Measurements from ENCODE around the gene TRIM16.
"Not testable (repeated sequence)": the region's sequence is repeated elsewhere in the genome, so short reads cannot be mapped to it uniquely, and the experiment has no call there.

TRIM16 gene

GRCh38 chr17:15683824-15684478, at the start of gene TRIM16:
TSS of gene TRIM16 (minus strand) at chr17:15684311. CDS start at chr17:15651609, 32,702 bp downstream.
- DNase-seq, result peak; percentile 80

GRCh38 chr17:15733174-15733789, 49.2 kb upstream of the TRIM16 start:
- not testable (repeated sequence) for DNase-seq

- not testable (repeated sequence) for DNase-seq
These were observed 47.8 kb upstream of the TRIM16 start, which contains the start of gene TBC1D26 for GRCh38 chr17:15731900-15732299. TSS of gene TBC1D26 (plus strand) at chr17:15732283. CDS start at chr17:15735349, 3,066 bp downstream.

GRCh38 chr17:15730535-15730934, 46.4 kb upstream of the TRIM16 start:
- DNase-seq, result not testable (repeated sequence)

- not testable (repeated sequence) for DNase-seq
These were observed 32.8 kb upstream of the TRIM16 start for GRCh38 chr17:15716601-15717563.

- not testable (repeated sequence) for DNase-seq
These were observed 24.8 kb upstream of the TRIM16 start for GRCh38 chr17:15708879-15709278.

GRCh38 chr17:15704813-15705212, 20.7 kb upstream of the TRIM16 start:
- DNase-seq, result not testable (repeated sequence)

- not testable (repeated sequence) for DNase-seq
These were observed 20.1 kb upstream of the TRIM16 start for GRCh38 chr17:15704239-15704638.

GRCh38 chr17:15699937-15700336, 15.8 kb upstream of the TRIM16 start:
- DNase-seq, result not testable (repeated sequence)

GRCh38 chr17:15699413-15699924, 15.4 kb upstream of the TRIM16 start, which contains the start of gene ZNF286A:
TSS of gene ZNF286A (plus strand) at chr17:15699752. CDS start at chr17:15700330, 578 bp downstream.
- peak; percentile 100 for DNase-seq

GRCh38 chr17:15698967-15699366, 14.9 kb upstream of the TRIM16 start:
- DNase-seq, result not testable (repeated sequence)

- not testable (repeated sequence) for DNase-seq
These were observed 3.4 kb upstream of the TRIM16 start for GRCh38 chr17:15687494-15687893.

- not testable (repeated sequence) for DNase-seq
These were observed 976 bp downstream of the TRIM16 start for GRCh38 chr17:15683135-15683534.

GRCh38 chr17:15675991-15676390, 8.1 kb downstream of the TRIM16 start:
- not testable (repeated sequence) for DNase-seq

GRCh38 chr17:15674640-15675039, 9.5 kb downstream of the TRIM16 start:
- DNase-seq, result not testable (repeated sequence)

- not testable (repeated sequence) for DNase-seq
These were observed 14.6 kb downstream of the TRIM16 start for GRCh38 chr17:15669526-15669925.

- no peak for DNase-seq
These were observed 20.4 kb downstream of the TRIM16 start for GRCh38 chr17:15663691-15664090.

- DNase-seq, result no peak
These were observed 20.9 kb downstream of the TRIM16 start for GRCh38 chr17:15663176-15663575.

GRCh38 chr17:15662681-15663080, 21.4 kb downstream of the TRIM16 start:
- DNase-seq, result no peak

- no peak for DNase-seq
These were observed 24.0 kb downstream of the TRIM16 start for GRCh38 chr17:15660077-15660476.

- no peak for DNase-seq
These were observed 24.4 kb downstream of the TRIM16 start for GRCh38 chr17:15659663-15660062.

- DNase-seq, result no peak
These were observed 24.9 kb downstream of the TRIM16 start for GRCh38 chr17:15659236-15659635.

GRCh38 chr17:15658296-15658695, 25.8 kb downstream of the TRIM16 start:
- no peak for DNase-seq
